Astrocyte (in vitro differentiated cells and primary cell): Measurements from ENCODE around the gene C19orf25. TPM values are rescaled to one million over a fixed set of nuclear protein-coding genes. Genes with fewer than 3 reads are reported as not detected.

Experiments
- DNase-seq: peaks from one replicate; pipeline ENCODE4 v3.0.0-alpha.2; 2010; ENCODE audit warnings: low read depth
- FAIRE-seq: peaks from 2 replicates; lab custom pipeline; 2011; peaks lifted over from hg19 to GRCh38; lab: Jason Lieb, UNC
- H2AFZ ChIP-seq: 2 replicates; pipeline ENCODE4 v1.6.0; 2012; ENCODE audit warnings: low read depth, low read length, inconsistent platforms
- H3K27ac ChIP-seq: 2 replicates; pipeline ENCODE4 v1.5.1; 2011; ENCODE audit warnings: low read depth, low read length, inconsistent platforms
- H3K27me3 ChIP-seq: 2 replicates; pipeline ENCODE4 v1.6.0; 2011; ENCODE audit warnings: low read length, inconsistent platforms; ENCODE audit not compliant: insufficient read depth
- H3K36me3 ChIP-seq: 2 replicates; pipeline ENCODE4 v1.5.1; 2011; ENCODE audit warnings: low read length, inconsistent platforms; ENCODE audit not compliant: insufficient read depth
- H3K4me1 ChIP-seq: 2 replicates; pipeline ENCODE4 v1.5.1; 2011; ENCODE audit warnings: low read length, inconsistent platforms; ENCODE audit not compliant: insufficient read depth
- H3K4me2 ChIP-seq: 2 replicates; pipeline ENCODE4 v1.6.0; 2012; ENCODE audit warnings: low read length, inconsistent platforms
- H3K4me3 ChIP-seq: 2 replicates; pipeline ENCODE4 v1.5.1; 2011; ENCODE audit warnings: low read depth, mild to moderate bottlenecking, low read length, inconsistent platforms; ENCODE audit not compliant: insufficient read depth
- H3K79me2 ChIP-seq: 2 replicates; pipeline ENCODE4 v1.6.0; 2012; ENCODE audit warnings: mild to moderate bottlenecking, low read length, inconsistent platforms; ENCODE audit not compliant: insufficient read depth
- H3K9ac ChIP-seq: 2 replicates; pipeline ENCODE4 v1.6.0; 2012; ENCODE audit warnings: mild to moderate bottlenecking, low read length, inconsistent platforms
- H3K9me3 ChIP-seq: 2 replicates; pipeline ENCODE4 v1.5.1; 2012; ENCODE audit warnings: low read depth, mild to moderate bottlenecking, low read length, inconsistent platforms; ENCODE audit not compliant: insufficient read depth
- H4K20me1 ChIP-seq: 2 replicates; pipeline ENCODE4 v1.6.0; 2012; ENCODE audit warnings: low read length, inconsistent platforms; ENCODE audit not compliant: insufficient read depth
- H3K27ac Mint-ChIP-seq: one replicate; pipeline ENCODE4 v1.8.0; 2021; ENCODE audit warnings: mild to moderate bottlenecking, mixed read lengths; ENCODE audit not compliant: unreplicated experiment
- H3K27me3 Mint-ChIP-seq: one replicate; pipeline ENCODE4 v1.8.0; 2021; ENCODE audit warnings: low read depth, mixed read lengths; ENCODE audit not compliant: unreplicated experiment
- H3K36me3 Mint-ChIP-seq: one replicate; pipeline ENCODE4 v1.8.0; 2021; ENCODE audit warnings: low read depth, mixed read lengths; ENCODE audit not compliant: unreplicated experiment
- H3K4me1 Mint-ChIP-seq: one replicate; pipeline ENCODE4 v1.8.0; 2021; ENCODE audit warnings: low read depth, mixed read lengths; ENCODE audit not compliant: unreplicated experiment
- H3K4me3 Mint-ChIP-seq: one replicate; pipeline ENCODE4 v1.8.0; 2021; ENCODE audit warnings: mild to moderate bottlenecking, moderate library complexity, mixed read lengths; ENCODE audit not compliant: unreplicated experiment
- H3K9me3 Mint-ChIP-seq: one replicate; pipeline ENCODE4 v1.8.0; 2021; ENCODE audit warnings: mild to moderate bottlenecking, mixed read lengths; ENCODE audit not compliant: unreplicated experiment
- CTCF ChIP-seq: IDR thresholded peaks from 2 replicates; pipeline ENCODE4 v1.5.1; 2011; ENCODE audit warnings: low read depth, mild to moderate bottlenecking, inconsistent platforms, low read length, moderate library complexity; ENCODE audit not compliant: insufficient read depth
- EZH2 ChIP-seq: IDR thresholded peaks from 2 replicates; pipeline ENCODE4 v1.6.1; 2012; ENCODE audit warnings: mild to moderate bottlenecking, low read length, inconsistent platforms; ENCODE audit not compliant: insufficient read depth
- total RNA-seq: library from RNA; stranded (reverse); gene quantifications from 2 replicates; pipeline ENCODE4 v1.2.1, GENCODE V29; 2021

C19orf25 gene
- total RNA-seq, 1 donor from 2014 or later = 32.4 TPM

- Histone ChIP-seq H4K20me1 (peaks cover 68% of the 10 kb centered on the region), H3K9ac (no peak overlapping the region), H3K36me3 (no peaks in the 10 kb centered on the region), H3K79me2 (peaks cover 8% of the 10 kb centered on the region), H3K4me1 (peaks cover 12% of the 10 kb centered on the region), H3K4me2 (no peak overlapping the region), H3K27me3 (peaks cover 5% of the 10 kb centered on the region), H3K27ac (no peak overlapping the region), H2AFZ (no peak overlapping the region), H3K9me3 (no peaks in the 10 kb centered on the region), H3K4me3 (no peak overlapping the region)
- DNase-seq = no peak
- Mint-ChIP-seq H3K4me1 (peaks cover 4% of the 10 kb centered on the region), H3K9me3 (peaks cover 3% of the 10 kb centered on the region), H3K36me3 (no peaks in the 10 kb centered on the region), H3K4me3 (no peak overlapping the region), H3K27me3 (peaks cover 2% of the 10 kb centered on the region), H3K27ac (peak overlapping the region; percentile 62)
- TF ChIP-seq EZH2 = no peak
- no peak for TF ChIP-seq CTCF
- no peak for FAIRE-seq
Observed at GRCh38 chr19:1472231-1473084, 6.6 kb downstream of the C19orf25 start.

GRCh38 chr19:1471515-1472160 is 7.4 kb downstream of the C19orf25 start:
- H3K4me1 ChIP-seq = peaks cover 12% of the 10 kb centered on the region
- no peaks in the 10 kb centered on the region for H3K36me3 Mint-ChIP-seq
- H3K36me3 ChIP-seq = no peaks in the 10 kb centered on the region
- H3K4me1 Mint-ChIP-seq = no peaks in the 10 kb centered on the region
- no peak overlapping the region for H3K4me3 ChIP-seq
- no peak for DNase-seq
- H3K27me3 Mint-ChIP-seq = peaks cover 2% of the 10 kb centered on the region
- no peaks in the 10 kb centered on the region for H3K9me3 ChIP-seq
- H3K4me3 Mint-ChIP-seq = no peak overlapping the region
- H2AFZ ChIP-seq = no peak overlapping the region
- no peak overlapping the region for H3K4me2 ChIP-seq
- peak; percentile 10 for TF ChIP-seq EZH2
- no peak for TF ChIP-seq CTCF
- peaks cover 5% of the 10 kb centered on the region for H3K27me3 ChIP-seq
- peaks cover 3% of the 10 kb centered on the region for H3K9me3 Mint-ChIP-seq
- peaks cover 63% of the 10 kb centered on the region for H4K20me1 ChIP-seq
- H3K9ac ChIP-seq = no peak overlapping the region
- H3K27ac ChIP-seq = no peak overlapping the region
- FAIRE-seq = no peak
- H3K27ac Mint-ChIP-seq = peak overlapping the region; percentile 41
- peaks cover 3% of the 10 kb centered on the region for H3K79me2 ChIP-seq
